Right forelimb (tissue), 1 donor: ENCODE results near the gene CA11.
"Not testable (repeated sequence)": the region's sequence is repeated elsewhere in the genome, so short reads cannot be mapped to it uniquely, and the experiment has no call there.

Experiments used
- DNase-seq: peaks from one replicate; pipeline ENCODE4 v3.0.0-alpha.2; 2018

CA11 gene

GRCh38 chr19:48641850-48642249, 4.1 kb downstream of the CA11 start:
- DNase-seq = no peak

GRCh38 chr19:48639483-48640375, 6.3 kb downstream of the CA11 start:
- DNase-seq = no peak

GRCh38 chr19:48638831-48639381, 7.1 kb downstream of the CA11 start:
- no peak for DNase-seq

GRCh38 chr19:48637948-48638830, 7.8 kb downstream of the CA11 start:
- peak; percentile 88 for DNase-seq

- peak; percentile 98 for DNase-seq
These were observed 8.5 kb downstream of the CA11 start for GRCh38 chr19:48637449-48637947.

- no peak for DNase-seq
These were observed 9.0 kb downstream of the CA11 start, which contains the start of gene DBP for GRCh38 chr19:48636859-48637448. Gene DBP, minus strand, starts transcription at chr19:48637379. Its CDS starts 385 bp downstream, at chr19:48636994.

GRCh38 chr19:48635966-48636858, 9.8 kb downstream of the CA11 start:
- DNase-seq = no peak

GRCh38 chr19:48635263-48635965, 10.6 kb downstream of the CA11 start:
- no peak for DNase-seq

GRCh38 chr19:48634424-48635262, 11.3 kb downstream of the CA11 start:
- DNase-seq = peak; percentile 93

GRCh38 chr19:48634036-48634342, 12.0 kb downstream of the CA11 start:
- DNase-seq = no peak

- no peak for DNase-seq
These were observed 12.6 kb downstream of the CA11 start for GRCh38 chr19:48633148-48634035.

- no peak for DNase-seq
These were observed 13.3 kb downstream of the CA11 start for GRCh38 chr19:48632692-48633147.

- not testable (repeated sequence) for DNase-seq
These were observed 13.7 kb downstream of the CA11 start for GRCh38 chr19:48632286-48632685.

GRCh38 chr19:48631225-48631624, 14.8 kb downstream of the CA11 start:
- no peak for DNase-seq

- DNase-seq = peak; percentile 68
These were observed 15.5 kb downstream of the CA11 start for GRCh38 chr19:48630296-48631063.

GRCh38 chr19:48629599-48630295, 16.2 kb downstream of the CA11 start:
- no peak for DNase-seq

- DNase-seq = no peak
These were observed 16.7 kb downstream of the CA11 start for GRCh38 chr19:48629297-48629598.
